GM12878 (cell line): ENCODE data around the gene BICD1. TPM values are rescaled to one million over a fixed set of nuclear protein-coding genes. Genes with fewer than 3 reads are reported as not detected.

Experiments
- FOXK2 ChIP-seq: fragments of 450-650 bp; IDR thresholded peaks from 2 replicates; pipeline ENCODE4 v1.6.1; 2017; ENCODE audit warnings: mild to moderate bottlenecking, moderate library complexity
- HDAC6 ChIP-seq: fragments of 200-600 bp; sonication (generic); IDR thresholded peaks from one replicate; pipeline ENCODE4 v1.8.0; 2017; ENCODE audit warnings: antibody characterized with exemption; ENCODE audit not compliant: unreplicated experiment
- IRF4 ChIP-seq: IDR thresholded peaks from 2 replicates; pipeline ENCODE4 v1.6.1; 2011; ENCODE audit warnings: low read depth, low read length
- MEF2A ChIP-seq: IDR thresholded peaks from 2 replicates; pipeline ENCODE4 v1.6.1; 2011; ENCODE audit warnings: low read depth, mild to moderate bottlenecking, low read length, moderate library complexity; ENCODE audit not compliant: insufficient read depth
- NFYB ChIP-seq: IDR thresholded peaks from 2 replicates; pipeline ENCODE4 v1.6.1; 2011; ENCODE audit warnings: low read depth, mild to moderate bottlenecking, low read length, improper control_type of control experiment, moderate library complexity; ENCODE audit not compliant: insufficient read depth
- NR2C2 ChIP-seq: IDR thresholded peaks from 2 replicates; pipeline ENCODE4 v1.6.1; 2011; ENCODE audit warnings: borderline replicate concordance, low read depth; ENCODE audit not compliant: control insufficient read depth, insufficient read length
- SRF ChIP-seq, 2 experiments: IDR thresholded peaks; 2 replicates each; pipeline ENCODE4 v1.6.1; 2011; ENCODE audit warnings: low read depth in 2 of 2, low read length in 2 of 2, mild to moderate bottlenecking in 1 of 2, moderate library complexity in 1 of 2
- polyA plus RNA-seq, 11 experiments: library from polyadenylated mRNA; depleted of rRNA in 4 of 11; unstranded in 6 of 11; stranded (reverse) in 5 of 11; fragments of >200 nt; fragmentation: Nextera tagmentation in 4 of 11; fragmentation: Illumina TruSeq in 1 of 11; extraction: Ambion mirVana in 4 of 11; extraction: Trizol in 1 of 11; gene quantifications; 1 replicate in 1 of 11; 2 replicates in 10 of 11; pipeline versions ENCODE4 v1.2.1 to v1.2.3, GENCODE V29; 2011 to 2016; ENCODE audit warnings: inconsistent platforms in 2 of 11, missing spikeins in 2 of 11, low read depth in 1 of 11
- total RNA-seq, 4 experiments: library from RNA; depleted of rRNA in 3 of 4; stranded (reverse); fragments of >200 nt in 3 of 4; fragmentation: Illumina TruSeq in 1 of 4; extraction: Trizol in 1 of 4; gene quantifications; 2 replicates each; pipeline versions ENCODE4 v1.2.1 to v1.2.3, GENCODE V29; 2013 to 2021
- TF ChIP-seq, protein P1 (sequence below): fragments of 450-650 bp; IDR thresholded peaks from 2 replicates; pipeline ENCODE4 v1.6.1; 2016; ENCODE audit warnings: mild to moderate bottlenecking
- TF ChIP-seq, protein P2 (sequence below): IDR thresholded peaks from 2 replicates; pipeline ENCODE4 v1.6.1; 2012; ENCODE audit warnings: low read depth, low read length, improper control_type of control experiment
- TF ChIP-seq, protein P3 (sequence below): fragments of 450-650 bp; IDR thresholded peaks from 2 replicates; pipeline ENCODE4 v1.6.1; 2017; ENCODE audit warnings: mild to moderate bottlenecking, low read depth, inconsistent platforms; ENCODE audit not compliant: poor library complexity, severe bottlenecking
- TF ChIP-seq, protein P4 (sequence below): fragments of 450-650 bp; IDR thresholded peaks from 2 replicates; pipeline ENCODE4 v1.6.1; 2017; ENCODE audit warnings: mild to moderate bottlenecking
- TF ChIP-seq, protein P5 (sequence below): IDR thresholded peaks from 2 replicates; pipeline ENCODE4 v1.6.1; 2012; ENCODE audit warnings: low read length, inconsistent platforms
- TF ChIP-seq, protein P6 (sequence below): IDR thresholded peaks from 2 replicates; pipeline ENCODE4 v1.6.1; 2011; ENCODE audit warnings: mild to moderate bottlenecking, low read depth, low read length, moderate library complexity; ENCODE audit not compliant: insufficient replicate concordance
- TF ChIP-seq, protein P7 (sequence below): fragments of 150-350 bp; IDR thresholded peaks from 2 replicates; pipeline ENCODE4 v1.6.1; 2016; ENCODE audit warnings: low read depth, low read length

BICD1 gene
- total and polyA plus RNA-seq, 10 of the 15 experiments (the other 5 are each of a cell fraction or from before 2014, with no cell fraction given), result 4.7 to 32.5 (median 14.4) TPM

DNA sequence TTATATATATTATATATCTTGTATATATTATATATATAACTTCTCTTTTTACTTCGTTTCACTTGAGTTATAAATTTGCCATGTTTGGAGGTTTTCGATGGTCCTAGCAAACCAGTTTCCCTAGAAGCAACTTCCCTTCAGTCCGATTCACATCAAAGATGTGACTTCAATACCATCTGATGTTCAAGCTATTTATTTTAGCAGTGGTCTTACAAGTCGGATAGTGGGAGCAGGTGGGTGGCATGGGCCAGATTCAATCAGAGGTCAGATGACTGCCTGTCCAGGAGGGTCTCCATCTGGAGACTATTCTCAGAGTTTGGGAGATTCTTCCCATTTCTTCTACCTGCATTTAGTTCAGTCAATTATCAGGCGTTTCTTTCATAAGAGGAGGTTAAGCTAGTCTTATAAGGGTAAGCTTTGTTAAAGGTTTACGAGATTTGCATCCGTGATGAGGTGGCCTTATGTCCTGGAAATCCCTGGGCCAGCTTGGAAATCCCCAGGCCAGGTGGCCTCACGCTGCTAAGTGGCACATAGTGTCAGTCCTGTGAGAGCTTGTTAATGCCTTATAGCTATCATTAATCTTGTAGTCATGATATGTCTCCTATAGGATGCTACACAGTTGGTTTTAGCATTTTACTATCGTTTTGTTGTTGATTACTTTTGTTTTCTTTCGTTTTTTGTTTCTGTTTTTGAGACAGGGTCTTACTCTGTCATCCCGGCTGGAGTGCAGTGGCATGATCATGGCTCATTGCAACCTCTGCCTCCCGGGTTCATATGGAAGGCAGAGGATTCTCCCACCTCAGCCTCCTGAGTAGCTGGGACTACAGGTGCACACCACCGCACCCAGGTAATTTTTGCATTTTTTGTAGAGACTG lies 145.8 kb downstream of the BICD1 start (continued):
- no peak for TF ChIP-seq NR2C2
- TF ChIP-seq, protein P1, sequence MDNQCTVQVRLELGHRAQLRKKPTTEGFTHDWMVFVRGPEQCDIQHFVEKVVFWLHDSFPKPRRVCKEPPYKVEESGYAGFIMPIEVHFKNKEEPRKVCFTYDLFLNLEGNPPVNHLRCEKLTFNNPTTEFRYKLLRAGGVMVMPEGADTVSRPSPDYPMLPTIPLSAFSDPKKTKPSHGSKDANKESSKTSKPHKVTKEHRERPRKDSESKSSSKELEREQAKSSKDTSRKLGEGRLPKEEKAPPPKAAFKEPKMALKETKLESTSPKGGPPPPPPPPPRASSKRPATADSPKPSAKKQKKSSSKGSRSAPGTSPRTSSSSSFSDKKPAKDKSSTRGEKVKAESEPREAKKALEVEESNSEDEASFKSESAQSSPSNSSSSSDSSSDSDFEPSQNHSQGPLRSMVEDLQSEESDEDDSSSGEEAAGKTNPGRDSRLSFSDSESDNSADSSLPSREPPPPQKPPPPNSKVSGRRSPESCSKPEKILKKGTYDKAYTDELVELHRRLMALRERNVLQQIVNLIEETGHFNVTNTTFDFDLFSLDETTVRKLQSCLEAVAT, result 0 out of 2 replicates have a peak, but pooled peaks have one; percentile 24
- TF ChIP-seq, protein P2, sequence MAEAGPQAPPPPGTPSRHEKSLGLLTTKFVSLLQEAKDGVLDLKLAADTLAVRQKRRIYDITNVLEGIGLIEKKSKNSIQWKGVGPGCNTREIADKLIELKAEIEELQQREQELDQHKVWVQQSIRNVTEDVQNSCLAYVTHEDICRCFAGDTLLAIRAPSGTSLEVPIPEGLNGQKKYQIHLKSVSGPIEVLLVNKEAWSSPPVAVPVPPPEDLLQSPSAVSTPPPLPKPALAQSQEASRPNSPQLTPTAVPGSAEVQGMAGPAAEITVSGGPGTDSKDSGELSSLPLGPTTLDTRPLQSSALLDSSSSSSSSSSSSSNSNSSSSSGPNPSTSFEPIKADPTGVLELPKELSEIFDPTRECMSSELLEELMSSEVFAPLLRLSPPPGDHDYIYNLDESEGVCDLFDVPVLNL, result no peak
- TF ChIP-seq, protein P3, sequence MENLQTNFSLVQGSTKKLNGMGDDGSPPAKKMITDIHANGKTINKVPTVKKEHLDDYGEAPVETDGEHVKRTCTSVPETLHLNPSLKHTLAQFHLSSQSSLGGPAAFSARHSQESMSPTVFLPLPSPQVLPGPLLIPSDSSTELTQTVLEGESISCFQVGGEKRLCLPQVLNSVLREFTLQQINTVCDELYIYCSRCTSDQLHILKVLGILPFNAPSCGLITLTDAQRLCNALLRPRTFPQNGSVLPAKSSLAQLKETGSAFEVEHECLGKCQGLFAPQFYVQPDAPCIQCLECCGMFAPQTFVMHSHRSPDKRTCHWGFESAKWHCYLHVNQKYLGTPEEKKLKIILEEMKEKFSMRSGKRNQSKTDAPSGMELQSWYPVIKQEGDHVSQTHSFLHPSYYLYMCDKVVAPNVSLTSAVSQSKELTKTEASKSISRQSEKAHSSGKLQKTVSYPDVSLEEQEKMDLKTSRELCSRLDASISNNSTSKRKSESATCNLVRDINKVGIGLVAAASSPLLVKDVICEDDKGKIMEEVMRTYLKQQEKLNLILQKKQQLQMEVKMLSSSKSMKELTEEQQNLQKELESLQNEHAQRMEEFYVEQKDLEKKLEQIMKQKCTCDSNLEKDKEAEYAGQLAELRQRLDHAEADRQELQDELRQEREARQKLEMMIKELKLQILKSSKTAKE, result no peak
- TF ChIP-seq FOXK2, result no peak
- TF ChIP-seq, protein P4, sequence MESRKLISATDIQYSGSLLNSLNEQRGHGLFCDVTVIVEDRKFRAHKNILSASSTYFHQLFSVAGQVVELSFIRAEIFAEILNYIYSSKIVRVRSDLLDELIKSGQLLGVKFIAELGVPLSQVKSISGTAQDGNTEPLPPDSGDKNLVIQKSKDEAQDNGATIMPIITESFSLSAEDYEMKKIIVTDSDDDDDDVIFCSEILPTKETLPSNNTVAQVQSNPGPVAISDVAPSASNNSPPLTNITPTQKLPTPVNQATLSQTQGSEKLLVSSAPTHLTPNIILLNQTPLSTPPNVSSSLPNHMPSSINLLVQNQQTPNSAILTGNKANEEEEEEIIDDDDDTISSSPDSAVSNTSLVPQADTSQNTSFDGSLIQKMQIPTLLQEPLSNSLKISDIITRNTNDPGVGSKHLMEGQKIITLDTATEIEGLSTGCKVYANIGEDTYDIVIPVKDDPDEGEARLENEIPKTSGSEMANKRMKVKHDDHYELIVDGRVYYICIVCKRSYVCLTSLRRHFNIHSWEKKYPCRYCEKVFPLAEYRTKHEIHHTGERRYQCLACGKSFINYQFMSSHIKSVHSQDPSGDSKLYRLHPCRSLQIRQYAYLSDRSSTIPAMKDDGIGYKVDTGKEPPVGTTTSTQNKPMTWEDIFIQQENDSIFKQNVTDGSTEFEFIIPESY, result no peak
- no peak for TF ChIP-seq SRF (IDR thresholded peaks at IDR 0.05; ENCODE audit: low read depth in 2 of 2, low read length in 2 of 2)
- no peak for TF ChIP-seq IRF4
- TF ChIP-seq, protein P5, sequence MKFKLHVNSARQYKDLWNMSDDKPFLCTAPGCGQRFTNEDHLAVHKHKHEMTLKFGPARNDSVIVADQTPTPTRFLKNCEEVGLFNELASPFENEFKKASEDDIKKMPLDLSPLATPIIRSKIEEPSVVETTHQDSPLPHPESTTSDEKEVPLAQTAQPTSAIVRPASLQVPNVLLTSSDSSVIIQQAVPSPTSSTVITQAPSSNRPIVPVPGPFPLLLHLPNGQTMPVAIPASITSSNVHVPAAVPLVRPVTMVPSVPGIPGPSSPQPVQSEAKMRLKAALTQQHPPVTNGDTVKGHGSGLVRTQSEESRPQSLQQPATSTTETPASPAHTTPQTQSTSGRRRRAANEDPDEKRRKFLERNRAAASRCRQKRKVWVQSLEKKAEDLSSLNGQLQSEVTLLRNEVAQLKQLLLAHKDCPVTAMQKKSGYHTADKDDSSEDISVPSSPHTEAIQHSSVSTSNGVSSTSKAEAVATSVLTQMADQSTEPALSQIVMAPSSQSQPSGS, result 0 out of 2 replicates have a peak, but pooled peaks have one; percentile 50
- TF ChIP-seq NFYB, result no peak
- TF ChIP-seq, protein P6, sequence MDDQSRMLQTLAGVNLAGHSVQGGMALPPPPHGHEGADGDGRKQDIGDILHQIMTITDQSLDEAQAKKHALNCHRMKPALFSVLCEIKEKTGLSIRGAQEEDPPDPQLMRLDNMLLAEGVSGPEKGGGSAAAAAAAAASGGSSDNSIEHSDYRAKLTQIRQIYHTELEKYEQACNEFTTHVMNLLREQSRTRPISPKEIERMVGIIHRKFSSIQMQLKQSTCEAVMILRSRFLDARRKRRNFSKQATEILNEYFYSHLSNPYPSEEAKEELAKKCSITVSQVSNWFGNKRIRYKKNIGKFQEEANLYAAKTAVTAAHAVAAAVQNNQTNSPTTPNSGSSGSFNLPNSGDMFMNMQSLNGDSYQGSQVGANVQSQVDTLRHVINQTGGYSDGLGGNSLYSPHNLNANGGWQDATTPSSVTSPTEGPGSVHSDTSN, result peak; percentile 50
- no peak for TF ChIP-seq MEF2A
- TF ChIP-seq HDAC6, result no peak
- TF ChIP-seq, protein P7, sequence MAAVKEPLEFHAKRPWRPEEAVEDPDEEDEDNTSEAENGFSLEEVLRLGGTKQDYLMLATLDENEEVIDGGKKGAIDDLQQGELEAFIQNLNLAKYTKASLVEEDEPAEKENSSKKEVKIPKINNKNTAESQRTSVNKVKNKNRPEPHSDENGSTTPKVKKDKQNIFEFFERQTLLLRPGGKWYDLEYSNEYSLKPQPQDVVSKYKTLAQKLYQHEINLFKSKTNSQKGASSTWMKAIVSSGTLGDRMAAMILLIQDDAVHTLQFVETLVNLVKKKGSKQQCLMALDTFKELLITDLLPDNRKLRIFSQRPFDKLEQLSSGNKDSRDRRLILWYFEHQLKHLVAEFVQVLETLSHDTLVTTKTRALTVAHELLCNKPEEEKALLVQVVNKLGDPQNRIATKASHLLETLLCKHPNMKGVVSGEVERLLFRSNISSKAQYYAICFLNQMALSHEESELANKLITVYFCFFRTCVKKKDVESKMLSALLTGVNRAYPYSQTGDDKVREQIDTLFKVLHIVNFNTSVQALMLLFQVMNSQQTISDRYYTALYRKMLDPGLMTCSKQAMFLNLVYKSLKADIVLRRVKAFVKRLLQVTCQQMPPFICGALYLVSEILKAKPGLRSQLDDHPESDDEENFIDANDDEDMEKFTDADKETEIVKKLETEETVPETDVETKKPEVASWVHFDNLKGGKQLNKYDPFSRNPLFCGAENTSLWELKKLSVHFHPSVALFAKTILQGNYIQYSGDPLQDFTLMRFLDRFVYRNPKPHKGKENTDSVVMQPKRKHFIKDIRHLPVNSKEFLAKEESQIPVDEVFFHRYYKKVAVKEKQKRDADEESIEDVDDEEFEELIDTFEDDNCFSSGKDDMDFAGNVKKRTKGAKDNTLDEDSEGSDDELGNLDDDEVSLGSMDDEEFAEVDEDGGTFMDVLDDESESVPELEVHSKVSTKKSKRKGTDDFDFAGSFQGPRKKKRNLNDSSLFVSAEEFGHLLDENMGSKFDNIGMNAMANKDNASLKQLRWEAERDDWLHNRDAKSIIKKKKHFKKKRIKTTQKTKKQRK, result no peak
